Hematopoietic multipotent progenitor cell treated with erythropoietin and hydrocortisone succinate and interleukin-3 and kit ligand, for 17 days (in vitro differentiated cells): Measurements from ENCODE around the gene SOX8.

Experiments
- DNase-seq: peaks from one replicate; pipeline ENCODE4 v3.0.0-alpha.2; 2015; ENCODE audit warnings: low spot score

Gene SOX8

GRCh38 chr16:974001-974601 is 7.5 kb upstream of the SOX8 start:
- DNase-seq: no peak

GRCh38 chr16:974611-975261 is 6.8 kb upstream of the SOX8 start:
- no peak for DNase-seq

GRCh38 chr16:975291-975690 is 6.3 kb upstream of the SOX8 start:
- DNase-seq: no peak

GRCh38 chr16:976389-976931 is 5.1 kb upstream of the SOX8 start:
- no peak for DNase-seq

GRCh38 chr16:977081-977701 is 4.4 kb upstream of the SOX8 start:
- DNase-seq: no peak

GRCh38 chr16:977896-978295 is 3.7 kb upstream of the SOX8 start:
- no peak for DNase-seq

GRCh38 chr16:978403-978802 is 3.2 kb upstream of the SOX8 start:
- DNase-seq: no peak

GRCh38 chr16:979147-979546 is 2.4 kb upstream of the SOX8 start:
- DNase-seq: no peak

- no peak for DNase-seq
Observed at GRCh38 chr16:979859-980594, 1.5 kb upstream of the SOX8 start.

GRCh38 chr16:980595-980854 is 1.0 kb upstream of the SOX8 start:
- DNase-seq: no peak

GRCh38 chr16:982145-983043 is 824 bp downstream of the SOX8 start:
- DNase-seq: no peak

GRCh38 chr16:983044-984030 is 1.8 kb downstream of the SOX8 start:
- DNase-seq: no peak

GRCh38 chr16:984121-984694 is 2.6 kb downstream of the SOX8 start:
- DNase-seq: no peak

GRCh38 chr16:984736-985636 is 3.4 kb downstream of the SOX8 start:
- DNase-seq: no peak

GRCh38 chr16:985646-986400 is 4.3 kb downstream of the SOX8 start:
- no peak for DNase-seq

GRCh38 chr16:986411-986810 is 4.8 kb downstream of the SOX8 start:
- DNase-seq: no peak

GRCh38 chr16:986925-987582 is 5.5 kb downstream of the SOX8 start:
- DNase-seq: no peak

- no peak for DNase-seq
Observed at GRCh38 chr16:987906-988305, 6.3 kb downstream of the SOX8 start.
